HK-2 (cell line): Measurements from ENCODE around the gene SLC25A11.

Source experiments
- DNase-seq: peaks from one replicate; pipeline ENCODE4 v3.0.0-alpha.2; 2018; ENCODE audit not compliant: unreplicated experiment

SLC25A11 gene

GRCh38 chr17:4895657-4896331 lies 44.1 kb downstream of the SLC25A11 start:
- DNase-seq = no peak

GRCh38 chr17:4895121-4895520 lies 44.7 kb downstream of the SLC25A11 start:
- no peak for DNase-seq

GRCh38 chr17:4893721-4894560 lies 45.9 kb downstream of the SLC25A11 start:
- DNase-seq = no peak

GRCh38 chr17:4893272-4893671 lies 46.6 kb downstream of the SLC25A11 start:
- no peak for DNase-seq

GRCh38 chr17:4892499-4893221 lies 47.2 kb downstream of the SLC25A11 start:
- DNase-seq = no peak

GRCh38 chr17:4891411-4892410 lies 48.1 kb downstream of the SLC25A11 start:
- DNase-seq = no peak

GRCh38 chr17:4887581-4887980 lies 52.3 kb downstream of the SLC25A11 start:
- DNase-seq = no peak
